C4-2B (cell line): Measurements from ENCODE around the gene CCDC61.

ENCODE experiments used
- CTCF ChIP-seq: fragments of 450-650 bp; conservative IDR thresholded peaks from 2 replicates; pipeline ENCODE4 v1.5.1; 2017; ENCODE audit warnings: mild to moderate bottlenecking
- ZFX ChIP-seq: fragments of 450-650 bp; IDR thresholded peaks from 2 replicates; pipeline ENCODE4 v1.6.1; 2017

DNA sequence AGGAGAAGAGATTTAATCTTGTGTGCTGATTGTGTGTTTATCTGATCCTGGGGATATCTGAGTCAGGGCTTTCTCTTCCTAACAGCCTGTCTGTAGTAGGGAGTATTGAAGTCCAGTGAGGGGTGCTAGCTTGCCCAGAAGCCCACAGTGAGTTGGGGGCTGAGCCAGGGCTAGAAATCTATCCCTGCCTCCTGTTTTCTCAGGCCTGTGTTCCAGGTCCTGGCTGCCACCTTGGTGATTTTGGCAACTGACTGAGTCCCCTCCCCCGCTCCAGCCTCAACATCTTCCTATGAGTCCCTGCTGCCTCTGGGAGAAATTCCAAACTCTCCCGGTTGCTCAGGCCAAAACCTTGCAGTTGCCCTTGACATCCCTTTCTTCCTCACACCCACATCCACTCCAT, 13.9 kb upstream of the CCDC61 start:
- TF ChIP-seq CTCF = no peak
- no peak for TF ChIP-seq ZFX
